ENCODE results near the gene DST. TPM values are rescaled to one million over a fixed set of nuclear protein-coding genes. Genes with fewer than 3 reads are reported as not detected.

The DST gene
- total RNA-seq, 1 experiment from 2014 or later = 91.9 TPM

GRCh38 chr6:56435754-56436153 is 206.9 kb downstream of the DST start:
- no peak overlapping the region for H2BK15ac ChIP-seq (ENCODE audit: low read depth, low read length)
- H3K27me3 ChIP-seq (ENCODE audit: insufficient read depth, low read length) = no peaks in the 10 kb centered on the region
- no peak overlapping the region for H2BK20ac ChIP-seq (ENCODE audit: low read depth, low read length, poor library complexity, severe bottlenecking)
- no peak overlapping the region for H3K14ac ChIP-seq (ENCODE audit: insufficient read depth, low read length)
- no peak overlapping the region for H4K5ac ChIP-seq (ENCODE audit: insufficient read length, low read depth, low read length)
- H4K20me1 ChIP-seq (ENCODE audit: control insufficient read depth, insufficient read depth, insufficient read length) = no peaks in the 10 kb centered on the region
- DNase-seq = no peak
- no peaks in the 10 kb centered on the region for H3K79me2 ChIP-seq (ENCODE audit: insufficient read depth, low read length)
- H2AK5ac ChIP-seq (ENCODE audit: insufficient read length, low read length) = no peak overlapping the region
- H3K18ac ChIP-seq (ENCODE audit: insufficient read length, low read depth, low read length) = no peak overlapping the region
- H3K27ac ChIP-seq (ENCODE audit: insufficient read length, low read depth, low read length) = no peak overlapping the region
- H3K9ac ChIP-seq (ENCODE audit: extremely low read depth, insufficient read length, low read length) = no peak overlapping the region
- no peak overlapping the region for H3K4me2 ChIP-seq (ENCODE audit: insufficient read depth, insufficient read length, low read length)
- no peak overlapping the region for H2BK5ac ChIP-seq (ENCODE audit: insufficient read length, low read length)
- no peak overlapping the region for H3T11ph ChIP-seq (ENCODE audit: low read length)
- peaks cover 1 to 3% of the 10 kb centered on the region in 2 experiments for H3K4me1 Mint-ChIP-seq
- H3K27ac Mint-ChIP-seq = no peak overlapping the region
- no peak overlapping the region for H3K23ac ChIP-seq (ENCODE audit: insufficient read length, low read depth, low read length)
- peaks cover 25 to 35% of the 10 kb centered on the region in 2 experiments for H3K9me3 Mint-ChIP-seq
- no peak overlapping the region for H3K56ac ChIP-seq (ENCODE audit: insufficient read length, low read depth, low read length)
- no peaks in the 10 kb centered on the region for H3K4me1 ChIP-seq (ENCODE audit: insufficient read depth, low read length)
- no peak overlapping the region for H4K91ac ChIP-seq (ENCODE audit: insufficient read length, low read depth, low read length)
- no peak overlapping the region for H2BK120ac ChIP-seq (ENCODE audit: low read depth, low read length, poor library complexity, severe bottlenecking)
- H3K36me3 Mint-ChIP-seq (ENCODE audit: insufficient read depth in 1 of 3, low read depth in 3 of 3) = peaks cover 5 to 27% (median 5%) of the 10 kb centered on the region in 3 experiments
- peaks cover 8% of the 10 kb centered on the region for H3K9me3 ChIP-seq (ENCODE audit: control insufficient read depth, low read depth, low read length)
- H3K4me3 Mint-ChIP-seq = no peak overlapping the region
- no peak overlapping the region for H2AFZ ChIP-seq (ENCODE audit: low read length)
- H3K79me1 ChIP-seq (ENCODE audit: insufficient read depth, low read depth, low read length, poor library complexity, severe bottlenecking) = no peaks in the 10 kb centered on the region
- no peak overlapping the region for H2BK12ac ChIP-seq (ENCODE audit: insufficient read length, low read depth, low read length)
- no peaks in the 10 kb centered on the region for H3K23me2 ChIP-seq (ENCODE audit: insufficient read length, low read depth, low read length, poor library complexity, severe bottlenecking)
- no peak for TF ChIP-seq CTCF (conservative IDR thresholded peaks at IDR 0.05)
- no CpG with 5 or more reads among the region's 4 CpGs for WGBS (ENCODE audit: extremely low coverage, insufficient read length, low lambda C conversion rate)
- H3K4ac ChIP-seq (ENCODE audit: low read depth, low read length) = no peak overlapping the region
- H4K8ac ChIP-seq (replicated peaks; ENCODE audit: insufficient read length, low read depth, low read length) = no peak overlapping the region
- peaks cover 12% of the 10 kb centered on the region for H3K27me3 Mint-ChIP-seq (ENCODE audit: low read depth)
